DMS79 treated with DMSO at 0.1 percent for 48 hours (cell line): ENCODE measurements around the gene ABCC5.

Experiments used
- DNase-seq: peaks from one replicate; lab custom pipeline; 2025; lab: John Stamatoyannopoulos, UW

Gene ABCC5

DNA sequence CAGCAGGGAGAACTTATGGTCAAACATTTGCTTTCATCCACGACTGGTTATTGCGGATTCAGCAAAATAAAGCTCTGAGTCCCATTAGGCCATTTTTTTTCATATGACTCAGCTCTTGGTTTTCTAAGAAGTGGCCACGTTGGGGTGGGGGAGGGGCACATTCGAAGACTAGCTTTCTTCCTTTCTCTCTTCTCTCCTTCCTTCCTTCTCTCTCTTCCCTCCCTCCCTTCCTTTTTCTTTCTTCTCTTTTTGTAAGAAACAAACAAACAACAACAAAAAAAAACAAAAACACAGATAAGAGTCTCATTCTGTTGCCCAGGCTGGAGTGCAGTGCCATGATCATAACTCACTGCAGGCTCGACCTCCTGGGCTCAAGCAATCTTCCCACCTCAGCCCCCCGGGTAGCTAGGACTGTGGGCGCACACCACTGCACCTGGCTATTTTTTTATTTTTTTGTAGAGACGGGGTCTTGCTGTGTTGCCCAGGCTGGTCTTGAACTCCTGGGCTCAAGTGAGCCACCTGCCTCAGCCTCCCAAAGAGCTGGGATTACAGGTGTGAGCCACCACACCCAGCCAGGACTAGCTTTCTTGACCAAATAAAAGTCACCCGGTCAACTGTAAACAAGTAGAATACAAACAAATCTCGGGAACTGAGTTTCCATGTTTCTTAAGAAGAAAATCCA, 41.6 kb downstream of the ABCC5 start:
- DNase-seq: no peak

DNA sequence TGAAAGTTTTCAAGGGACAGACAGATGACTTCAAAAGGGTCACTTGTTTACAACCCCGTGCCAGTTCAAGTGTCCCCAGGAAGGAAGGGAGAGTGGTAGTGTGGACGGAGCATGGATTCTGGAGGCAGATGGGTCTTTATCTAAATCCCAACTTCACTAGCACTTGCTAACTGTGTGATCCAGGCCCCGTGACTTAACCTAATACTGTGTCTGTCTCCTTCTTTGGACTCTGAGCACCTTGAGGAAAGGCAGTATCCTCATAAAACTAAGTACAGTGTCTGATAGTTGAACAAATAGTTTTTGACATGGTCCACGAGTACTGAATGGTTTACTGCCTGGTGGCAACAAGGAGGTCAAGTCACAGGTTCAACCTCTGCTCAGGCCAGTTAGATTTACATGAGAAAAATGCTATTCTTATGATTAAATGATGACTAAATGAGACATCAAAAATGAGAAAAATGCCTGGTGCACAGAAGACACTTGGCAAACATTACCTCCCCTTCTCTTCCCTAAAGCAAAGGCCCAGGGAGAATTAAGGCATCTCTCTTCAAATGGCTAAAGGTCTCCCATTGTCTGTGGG, 48.9 kb downstream of the ABCC5 start:
- no peak for DNase-seq

DNA sequence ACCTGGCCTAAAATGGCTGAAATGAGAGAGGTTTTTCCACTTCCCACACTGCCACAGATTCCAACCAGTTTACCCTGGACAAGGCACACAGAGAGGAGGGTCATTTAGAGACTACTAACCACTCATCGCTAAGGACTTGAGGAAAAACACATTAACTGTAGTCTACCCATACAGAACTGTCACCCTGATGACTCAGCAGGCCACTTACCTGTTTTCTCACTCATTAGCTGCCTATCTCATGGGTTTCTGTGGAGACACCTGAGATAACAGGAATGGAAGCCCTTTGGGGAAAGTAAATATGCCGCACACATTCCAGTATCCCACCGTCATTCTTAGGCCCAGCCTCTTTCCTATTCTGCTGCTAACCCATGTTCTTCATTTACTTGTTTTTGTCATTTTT, 50.0 kb downstream of the ABCC5 start:
- DNase-seq: peak; percentile 4

DNA sequence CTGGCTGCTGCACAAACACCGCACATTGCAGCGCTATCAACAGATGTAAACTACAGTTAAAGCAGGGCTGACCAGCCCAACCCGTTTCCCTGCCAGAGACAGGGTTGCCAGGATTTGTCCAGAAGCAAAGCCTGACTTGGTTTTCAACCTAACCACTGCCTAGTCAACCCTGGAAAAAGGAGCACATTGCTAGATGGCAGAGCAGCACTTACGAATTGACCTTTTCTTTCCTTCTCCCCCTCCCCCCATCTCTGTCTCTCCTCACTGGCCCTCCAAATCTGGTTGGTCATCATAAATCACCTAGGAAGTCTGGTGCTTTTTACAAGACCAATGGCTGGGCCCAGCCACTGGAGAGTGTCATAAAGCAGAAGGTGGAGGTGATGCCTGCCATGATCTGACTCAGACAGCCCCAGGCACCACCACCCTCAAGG, 51.3 kb downstream of the ABCC5 start:
- no peak for DNase-seq

DNA sequence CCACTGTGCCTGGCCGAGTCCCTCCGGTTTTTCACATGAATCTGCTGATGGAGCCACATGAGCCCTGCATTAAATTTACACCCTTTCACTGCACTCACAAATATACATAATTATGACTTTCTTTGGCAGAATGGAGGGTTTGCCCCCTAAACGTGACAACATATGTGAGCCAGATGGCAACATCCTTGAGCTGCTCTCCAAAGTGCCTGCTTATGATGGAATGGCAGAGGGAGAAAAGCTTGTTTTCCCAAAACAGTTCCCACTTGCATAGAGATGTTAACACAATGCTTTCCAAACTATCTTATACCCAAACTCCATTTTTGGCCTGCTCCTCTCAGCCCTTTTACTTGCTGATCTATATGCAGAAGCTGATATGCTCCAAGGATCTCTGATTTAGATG, 54.9 kb downstream of the ABCC5 start:
- DNase-seq: no peak

DNA sequence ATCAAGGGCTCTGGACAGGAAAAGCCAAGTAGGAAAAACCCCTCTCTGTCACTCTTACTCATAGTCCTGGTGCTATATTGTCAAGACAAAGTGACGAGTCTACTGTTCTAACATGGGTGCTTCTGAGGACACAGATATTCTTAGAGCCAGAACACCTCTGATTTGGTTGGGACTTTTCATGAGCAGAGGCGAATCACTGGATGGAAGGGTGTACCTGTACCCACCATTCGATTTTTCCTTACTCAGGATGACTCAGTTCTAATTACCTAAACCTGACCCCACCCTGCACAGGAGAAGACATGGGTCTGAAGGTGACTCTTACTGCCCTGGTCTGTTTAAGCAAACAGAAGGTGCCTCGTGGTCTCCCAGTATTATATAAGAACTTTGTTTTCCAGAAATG, 58.5 kb downstream of the ABCC5 start:
- DNase-seq: no peak

DNA sequence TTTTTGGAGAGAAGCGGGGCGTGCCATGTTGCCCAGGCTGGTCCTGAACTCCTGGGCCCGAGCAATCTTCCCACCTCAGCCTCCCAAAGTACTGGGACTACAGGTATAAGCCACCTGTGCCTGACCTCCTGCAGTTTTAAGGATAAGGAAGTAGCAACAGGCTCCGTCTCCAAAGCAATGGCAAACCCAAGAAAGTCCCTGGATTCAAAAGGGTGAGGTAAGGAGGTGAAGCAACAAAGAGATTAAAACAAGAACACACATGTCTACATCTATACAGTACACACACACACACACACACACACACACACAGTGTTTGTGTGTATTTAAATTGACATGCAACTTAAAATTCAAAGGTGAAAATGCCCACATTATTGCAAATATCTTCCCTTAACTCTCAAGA, 58.9 kb downstream of the ABCC5 start:
- DNase-seq: no peak

DNA sequence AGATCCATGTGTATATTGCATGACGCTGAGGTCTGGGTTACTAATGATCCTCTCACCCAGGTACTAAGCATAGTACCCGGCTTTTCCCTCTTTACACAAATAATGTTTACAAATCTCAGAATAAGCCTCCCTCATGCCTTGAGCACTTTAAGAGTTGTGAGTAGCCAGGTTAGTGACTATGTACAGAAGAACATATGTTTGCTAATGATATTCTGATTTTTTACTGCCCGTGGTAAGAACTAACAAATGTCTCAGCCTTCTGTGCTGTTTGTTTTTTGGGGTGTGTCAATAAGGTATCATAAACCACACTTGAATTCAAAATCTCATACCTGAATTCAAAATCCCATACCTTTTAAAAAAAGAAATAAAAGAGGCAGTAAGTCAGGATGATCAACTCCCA, 59.5 kb downstream of the ABCC5 start:
- DNase-seq: no peak

DNA sequence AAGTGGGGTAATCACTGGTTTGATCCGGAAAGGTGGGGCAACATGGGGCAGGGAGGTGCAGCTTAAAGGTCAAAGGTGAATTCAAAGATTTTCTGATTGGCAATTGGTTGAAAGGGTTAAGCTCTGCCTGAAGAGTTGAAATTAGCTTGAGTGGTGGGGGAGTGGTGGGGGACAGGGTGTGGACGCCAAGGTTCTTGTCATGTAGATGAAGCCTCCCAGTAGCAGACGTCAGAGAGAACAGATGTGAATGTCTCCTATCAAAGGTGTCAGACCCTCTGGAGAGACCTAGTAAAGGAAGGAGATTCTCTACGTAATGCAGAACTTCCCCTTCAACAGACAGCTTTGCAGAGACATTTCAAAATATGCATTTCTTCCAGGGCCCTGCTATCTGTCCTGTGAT, 62.8 kb downstream of the ABCC5 start:
- DNase-seq: no peak

DNA sequence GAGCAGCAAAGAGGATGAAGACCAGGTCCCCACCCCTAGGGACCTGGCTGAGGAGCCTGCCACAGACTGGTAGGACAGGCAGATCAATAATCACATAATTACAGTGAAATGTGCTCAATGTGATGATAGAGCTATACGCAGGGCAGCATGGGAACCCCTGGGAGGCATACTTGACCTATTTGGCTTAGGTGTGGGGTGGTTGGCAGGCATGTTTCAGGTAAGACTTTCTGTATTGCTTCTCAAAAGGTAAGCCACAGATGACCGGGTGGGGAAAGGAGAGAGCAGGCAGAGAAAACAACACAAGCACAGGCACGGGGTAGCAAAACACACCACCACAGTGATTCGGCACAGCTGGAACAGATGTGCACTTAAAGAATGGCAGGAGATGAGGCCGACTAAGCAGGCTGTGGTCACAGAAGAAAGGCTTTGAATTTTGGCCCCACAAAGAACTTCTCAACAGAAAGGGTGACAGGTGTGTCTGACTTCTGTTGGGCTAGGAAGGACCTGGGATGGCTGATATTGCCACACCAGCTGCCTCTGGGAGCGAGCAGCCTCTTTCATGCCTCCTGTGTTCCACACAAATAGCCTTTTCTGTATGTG, 64.1 kb downstream of the ABCC5 start:
- no peak for DNase-seq

DNA sequence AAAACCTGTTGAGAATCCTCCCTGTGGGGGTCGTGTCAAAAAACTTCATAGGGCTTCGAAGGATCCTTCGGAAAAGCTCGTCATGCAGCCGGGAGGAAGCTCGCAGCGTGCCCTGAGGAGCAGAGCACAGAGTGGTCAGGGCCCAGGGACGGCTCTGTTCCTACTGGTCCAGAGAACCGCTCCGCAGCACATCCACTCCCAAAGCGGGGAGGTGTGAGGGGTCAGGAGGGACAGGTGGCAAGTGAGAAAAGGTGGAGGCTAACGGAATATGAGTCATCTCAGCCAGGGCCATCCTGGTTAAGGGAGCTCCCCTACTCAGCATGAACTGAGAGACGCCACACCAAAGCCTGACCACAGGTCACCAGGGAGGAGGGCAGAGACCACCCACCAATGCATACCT, 66.2 kb downstream of the ABCC5 start:
- no peak for DNase-seq

DNA sequence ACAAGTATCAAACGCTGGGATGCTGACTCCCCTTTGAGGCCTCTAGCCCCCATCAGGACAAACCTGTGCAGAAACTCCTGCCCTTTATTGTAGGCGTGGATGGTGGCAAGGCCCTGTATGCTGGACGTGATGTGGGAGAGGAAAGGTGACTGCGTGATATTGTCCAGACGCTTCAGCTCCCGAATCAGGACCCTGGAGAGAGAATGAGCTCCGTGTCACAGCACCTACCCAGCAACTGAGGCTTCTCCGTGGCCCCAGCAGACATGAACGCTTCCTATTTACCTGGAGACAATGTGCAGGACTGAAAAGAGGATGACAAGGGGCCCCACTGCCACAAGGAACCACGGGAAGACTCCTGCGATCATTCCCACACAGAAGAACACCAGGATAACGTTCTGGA, 68.0 kb downstream of the ABCC5 start:
- no peak for DNase-seq

DNA sequence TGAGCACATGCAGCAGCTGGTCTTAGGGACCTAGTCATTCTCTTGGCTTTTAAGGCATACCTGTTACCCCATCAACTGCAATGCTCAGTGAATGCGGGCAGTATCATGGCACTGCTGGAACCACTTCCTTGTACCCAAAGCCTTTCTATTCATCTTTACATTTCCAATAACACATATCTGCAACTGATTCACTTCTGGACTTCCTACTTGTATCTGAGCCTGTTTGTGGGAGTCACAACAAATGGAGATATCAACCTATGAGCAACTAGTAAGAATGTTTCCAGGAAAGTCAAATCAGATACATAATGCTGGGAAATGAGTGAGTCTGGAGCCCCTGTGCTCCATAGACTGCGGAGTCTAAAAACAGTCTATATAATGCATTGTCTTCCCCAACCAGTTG, 71.6 kb downstream of the ABCC5 start:
- DNase-seq: no peak

DNA sequence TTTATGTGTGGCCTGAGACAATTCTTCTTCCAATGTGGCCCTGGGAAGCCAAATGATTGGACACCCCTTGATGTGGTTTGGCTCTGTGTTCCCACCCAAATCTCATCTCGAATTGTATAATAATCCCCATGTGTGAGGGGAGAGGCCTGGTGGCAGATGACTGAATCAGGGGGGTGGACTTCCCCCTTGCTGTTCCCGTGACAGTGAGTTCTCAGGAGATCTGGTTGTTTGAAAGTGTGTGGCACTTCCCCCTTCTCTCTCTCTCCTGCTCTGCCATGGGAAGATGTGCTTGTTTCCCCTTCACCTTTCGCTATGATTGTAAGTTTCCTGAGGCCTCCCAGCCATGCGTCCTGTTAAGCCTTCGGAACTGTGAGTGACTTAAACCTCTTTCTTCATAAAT, 72.9 kb downstream of the ABCC5 start:
- DNase-seq: no peak

DNA sequence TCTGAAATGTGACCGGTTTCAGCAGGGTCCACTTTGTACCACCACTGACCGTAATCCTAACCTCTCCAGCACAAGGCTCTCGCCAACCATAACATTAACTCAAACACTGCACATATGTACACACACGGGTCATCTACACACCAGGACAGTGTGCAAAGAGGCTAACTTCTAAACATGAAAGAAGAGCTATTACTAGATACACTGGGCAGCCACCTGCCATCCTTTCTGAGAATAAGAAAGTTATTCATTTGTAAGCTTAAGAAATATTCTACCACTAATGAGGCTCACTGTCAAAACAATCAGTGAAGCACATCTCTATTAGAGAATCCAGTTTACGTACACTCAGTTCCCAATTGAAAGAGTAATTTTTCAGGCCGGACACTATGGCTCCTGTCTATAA, 73.9 kb downstream of the ABCC5 start:
- no peak for DNase-seq

DNA sequence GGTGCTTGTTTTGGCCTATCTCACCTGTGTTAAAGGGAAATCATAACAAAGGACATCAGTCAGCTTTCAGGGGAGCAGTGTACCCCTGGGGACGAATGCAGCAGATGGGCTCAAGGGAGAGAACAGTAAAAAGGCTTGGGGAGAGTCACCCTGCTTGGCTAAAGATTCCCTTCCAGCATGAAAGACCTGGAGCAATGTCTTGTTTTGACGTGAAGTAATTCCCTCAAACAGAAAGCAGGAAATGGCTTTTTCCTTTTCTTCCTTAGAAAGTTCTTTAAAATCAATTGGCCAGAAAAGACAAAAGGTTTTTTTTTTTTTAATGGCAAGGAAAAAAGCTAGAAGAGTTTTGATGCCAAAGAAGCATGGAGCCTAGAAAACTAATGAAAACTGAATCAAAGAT, 76.5 kb downstream of the ABCC5 start:
- DNase-seq: no peak

DNA sequence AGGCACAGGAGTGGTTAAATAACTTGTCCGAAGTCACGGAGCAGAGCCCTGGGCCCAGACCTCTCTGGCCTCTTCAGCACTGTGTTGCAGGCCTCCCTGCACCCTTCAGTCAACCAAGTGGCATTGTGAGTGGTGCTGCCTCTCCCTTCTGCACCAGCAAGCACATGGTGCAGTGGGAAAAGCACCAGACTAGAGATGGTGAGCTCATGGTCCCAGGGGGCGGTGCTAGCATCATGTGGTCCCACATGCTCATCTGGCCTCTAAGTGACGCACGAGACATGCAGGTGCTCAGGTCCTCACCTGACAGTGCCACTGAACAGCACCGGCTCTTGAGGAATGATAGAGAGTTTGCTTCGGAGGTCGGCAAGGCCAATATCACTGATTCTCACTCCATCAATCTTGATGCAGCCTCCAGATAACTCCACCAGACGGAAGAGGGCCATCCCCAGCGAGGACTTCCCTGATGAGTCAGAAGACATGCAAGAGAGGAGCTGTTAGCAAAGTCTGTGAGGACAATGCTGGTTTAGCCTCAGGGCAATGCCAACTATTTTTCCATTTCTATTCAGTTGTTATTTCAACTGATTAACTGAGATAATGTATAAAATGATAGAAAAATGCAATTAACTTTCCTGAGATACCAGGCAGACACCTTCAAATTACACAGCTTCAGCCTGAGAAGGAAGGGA, 79.9 kb downstream of the ABCC5 start:
- no peak for DNase-seq

DNA sequence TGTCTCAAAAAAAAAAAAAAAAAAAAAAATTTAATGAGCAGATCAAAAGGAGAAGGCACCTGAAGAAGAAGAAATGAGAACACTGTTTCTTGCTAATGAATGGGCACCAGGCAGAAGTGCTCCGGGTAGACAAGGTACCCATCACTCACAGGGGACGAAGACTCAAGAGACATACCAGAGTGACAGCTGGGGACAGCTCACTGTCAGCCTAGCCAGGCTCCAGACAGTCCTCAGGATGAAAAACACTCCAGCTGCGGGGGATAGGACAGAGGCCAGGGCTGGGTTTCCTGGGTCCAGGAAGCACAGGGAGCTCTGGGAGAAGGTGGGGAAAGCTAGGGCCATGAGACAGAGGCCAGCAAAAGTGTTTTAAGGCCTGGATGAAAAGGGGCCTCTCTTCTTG, 84.5 kb downstream of the ABCC5 start:
- no peak for DNase-seq

DNA sequence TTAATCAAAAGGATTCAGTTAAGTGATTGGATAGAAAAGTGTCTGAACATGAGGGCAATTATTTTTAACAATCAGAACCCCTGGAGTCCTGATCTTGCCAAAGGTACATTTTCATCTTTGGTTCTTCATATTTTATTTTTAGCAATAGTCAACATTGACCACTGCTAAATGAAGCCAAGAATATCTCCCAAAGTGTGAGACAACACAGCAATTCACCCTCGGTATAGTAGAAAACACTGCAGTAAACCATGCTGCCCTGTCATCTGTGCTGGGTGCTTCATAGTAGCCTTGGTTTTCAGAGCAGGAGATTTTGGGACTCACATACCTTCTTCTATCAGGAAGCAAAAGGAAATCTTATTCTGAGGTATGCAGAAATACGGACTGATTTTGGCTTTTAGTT, 85.8 kb downstream of the ABCC5 start:
- no peak for DNase-seq

DNA sequence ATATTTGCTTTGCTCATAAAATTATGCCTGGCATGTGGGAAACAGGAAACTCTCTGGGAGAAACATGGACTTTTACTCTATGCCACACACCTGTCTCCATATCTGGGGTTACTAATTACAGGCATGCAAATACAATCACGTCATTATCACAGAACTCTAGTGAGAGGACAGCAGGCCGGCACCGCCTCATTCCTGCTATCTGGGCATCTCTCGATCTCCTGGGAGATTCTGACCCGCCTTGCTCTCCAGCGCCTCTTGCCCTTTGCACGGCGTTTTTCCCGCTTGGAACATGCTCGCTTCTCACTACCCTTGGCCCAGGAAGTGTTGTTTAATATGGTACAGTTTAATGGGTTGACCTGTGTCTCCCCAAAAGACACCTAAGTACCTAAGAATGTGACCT, 87.6 kb downstream of the ABCC5 start:
- no peak for DNase-seq

DNA sequence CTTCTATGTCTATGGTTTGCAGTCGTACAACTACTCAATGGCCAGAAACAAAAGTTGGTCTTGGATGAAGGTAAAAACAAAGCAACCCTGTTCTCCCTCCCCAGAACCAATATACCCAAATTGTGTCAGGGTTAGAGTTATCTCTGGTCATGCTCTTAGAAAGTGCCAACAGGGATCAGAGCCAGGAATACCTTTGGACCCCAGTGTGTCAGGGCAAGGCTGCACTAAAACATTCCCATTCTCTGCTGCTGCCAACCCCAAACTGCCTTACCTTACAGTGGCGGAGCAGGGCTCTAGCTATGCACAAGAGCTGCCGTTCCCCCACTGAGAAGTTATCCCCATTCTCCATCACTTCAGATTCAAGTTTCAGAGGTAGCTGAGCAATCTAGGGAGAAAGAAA, 90.6 kb downstream of the ABCC5 start:
- no peak for DNase-seq

DNA sequence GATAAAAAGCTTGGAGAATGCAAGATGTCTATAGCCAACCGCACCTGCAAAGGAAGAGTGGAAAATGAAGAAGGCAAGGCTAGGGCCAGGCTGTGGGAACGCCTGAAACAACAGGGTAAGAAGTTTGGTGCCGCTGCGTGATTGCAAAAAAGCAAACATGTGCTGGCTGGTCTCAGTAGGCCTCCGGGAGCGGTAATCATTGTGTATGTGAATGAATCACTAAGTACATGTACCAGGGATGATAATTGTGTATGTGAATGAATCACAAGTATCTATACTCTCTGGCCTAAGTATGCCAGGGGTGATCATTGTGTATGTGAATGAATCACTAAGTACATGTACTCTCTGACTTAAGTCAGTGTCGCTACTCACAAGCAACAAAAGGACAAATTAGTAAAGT, 92.7 kb downstream of the ABCC5 start:
- DNase-seq: no peak

DNA sequence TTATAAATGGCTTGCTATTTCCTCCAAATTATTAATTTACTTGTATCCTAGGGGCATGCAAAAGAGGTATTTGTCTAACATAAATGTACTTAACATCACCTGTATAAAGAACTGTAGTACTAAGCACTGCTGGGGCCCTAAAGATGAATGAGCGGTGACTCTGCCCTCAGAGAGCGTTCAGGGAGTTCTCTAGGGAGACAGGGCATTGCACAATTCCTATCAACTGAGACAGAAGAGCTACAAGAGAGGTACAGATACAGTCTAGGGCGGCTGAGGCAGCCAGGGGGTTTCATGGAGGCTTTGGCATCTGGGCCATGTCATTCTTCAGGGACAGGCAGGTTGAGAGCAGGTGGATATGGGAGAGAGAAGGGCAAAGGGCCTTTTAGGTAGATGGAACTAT, 93.1 kb downstream of the ABCC5 start:
- no peak for DNase-seq
